ENCODE results near the gene ABLIM1.

ABLIM1 gene

GRCh38 chr10:114643158-114643557 lies 14.9 kb downstream of the ABLIM1 start:
- DNase-seq = no peak

- DNase-seq = no peak
Observed at GRCh38 chr10:114642729-114643128, 15.3 kb downstream of the ABLIM1 start.

DNA sequence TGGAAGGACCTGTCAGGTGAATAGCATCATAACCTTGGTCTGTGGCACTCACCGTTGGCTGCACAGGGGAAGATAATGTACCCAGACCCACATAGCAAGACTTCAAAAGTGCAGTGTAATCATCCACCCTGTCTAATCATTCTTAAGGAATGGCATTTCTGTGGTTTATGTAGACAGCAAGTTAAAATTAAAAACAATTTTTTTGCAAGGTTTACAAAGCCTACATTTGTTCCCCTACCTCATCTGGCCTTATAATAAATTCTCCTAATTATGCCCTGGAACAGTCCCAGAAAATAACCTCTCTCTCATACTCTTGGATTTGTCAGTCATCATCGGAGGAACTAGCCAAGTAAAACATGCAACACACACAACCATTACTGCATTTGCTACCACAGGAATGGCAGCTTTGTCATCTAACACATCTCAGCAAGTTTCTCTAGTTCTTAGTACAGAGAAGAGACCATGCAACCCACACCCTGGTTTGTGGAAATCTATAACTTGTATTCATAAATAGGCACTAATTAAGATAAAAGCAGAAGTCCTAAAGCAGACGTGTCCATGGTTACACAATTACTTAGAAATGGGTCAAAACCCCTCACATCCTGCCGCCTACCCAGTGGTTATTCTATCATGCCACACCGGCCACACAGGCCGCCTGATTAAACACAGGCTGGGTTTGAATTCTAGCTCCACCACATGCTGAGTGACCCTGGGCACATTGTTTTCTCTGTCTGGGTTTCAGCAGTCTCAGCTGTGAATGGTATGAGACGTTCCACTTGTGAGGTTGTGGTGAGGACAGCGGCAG lies 19.1 kb downstream of the ABLIM1 start:
- no peak for DNase-seq

DNA sequence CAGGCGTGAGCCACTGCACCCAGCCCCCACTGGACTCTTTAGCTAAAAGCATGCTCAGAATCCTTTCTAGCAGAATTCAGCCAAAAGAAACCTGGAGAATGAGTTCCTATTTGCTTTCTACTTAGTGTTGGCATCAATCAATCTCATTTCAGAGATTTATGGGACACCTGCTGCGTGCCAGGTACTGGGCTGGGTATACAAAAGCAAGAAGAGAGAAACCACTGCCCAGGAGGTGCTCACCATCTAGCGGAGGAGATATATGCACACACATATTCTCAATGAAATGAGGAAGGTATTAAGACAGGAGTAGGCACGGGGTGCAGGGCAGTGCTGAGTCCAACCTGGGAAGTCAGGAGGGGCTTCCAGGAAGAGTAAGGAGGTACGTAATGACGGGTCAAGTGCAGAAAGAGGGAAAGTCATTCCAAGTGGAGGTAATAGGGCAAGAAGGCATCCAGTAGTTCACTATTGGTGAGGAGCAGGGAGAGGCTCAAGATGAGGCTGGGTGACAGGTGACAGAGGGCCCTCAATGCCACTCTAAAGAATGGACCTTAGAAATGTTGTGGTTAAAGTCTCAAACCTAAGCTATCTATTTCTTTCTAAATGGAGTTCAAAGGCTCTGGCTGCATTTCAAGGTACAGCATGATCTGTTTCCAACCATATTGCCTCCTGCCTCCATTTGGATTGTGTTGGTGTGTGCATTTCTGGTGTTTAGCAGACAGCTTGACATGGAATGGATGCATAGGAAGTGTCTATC lies 22.1 kb downstream of the ABLIM1 start:
- DNase-seq = no peak

DNA sequence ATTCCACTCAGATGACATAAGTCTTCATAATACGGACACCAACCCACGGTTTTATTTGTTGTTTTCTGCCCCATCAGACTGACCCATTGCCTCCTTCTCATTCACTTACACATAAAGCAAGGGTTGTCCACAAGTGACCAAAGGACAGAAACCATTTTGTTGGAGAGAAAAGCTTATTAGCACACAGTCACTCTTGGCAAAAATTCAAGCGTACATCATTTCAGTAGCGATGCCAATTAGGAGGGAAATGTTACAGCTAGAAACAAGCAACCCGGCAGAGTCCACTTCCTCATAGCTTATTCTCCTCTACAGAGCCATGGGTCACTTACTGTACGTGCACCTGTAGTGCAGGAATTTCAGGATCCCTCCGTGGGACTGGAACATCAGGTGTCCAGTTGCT lies 23.0 kb downstream of the ABLIM1 start:
- no peak for DNase-seq

GRCh38 chr10:114634609-114634979 lies 23.5 kb downstream of the ABLIM1 start:
- DNase-seq = no peak

- no peak for DNase-seq
Observed at GRCh38 chr10:114632869-114633715, 25.0 kb downstream of the ABLIM1 start.

GRCh38 chr10:114631666-114632417 lies 26.2 kb downstream of the ABLIM1 start:
- DNase-seq = peak; percentile 2

DNA sequence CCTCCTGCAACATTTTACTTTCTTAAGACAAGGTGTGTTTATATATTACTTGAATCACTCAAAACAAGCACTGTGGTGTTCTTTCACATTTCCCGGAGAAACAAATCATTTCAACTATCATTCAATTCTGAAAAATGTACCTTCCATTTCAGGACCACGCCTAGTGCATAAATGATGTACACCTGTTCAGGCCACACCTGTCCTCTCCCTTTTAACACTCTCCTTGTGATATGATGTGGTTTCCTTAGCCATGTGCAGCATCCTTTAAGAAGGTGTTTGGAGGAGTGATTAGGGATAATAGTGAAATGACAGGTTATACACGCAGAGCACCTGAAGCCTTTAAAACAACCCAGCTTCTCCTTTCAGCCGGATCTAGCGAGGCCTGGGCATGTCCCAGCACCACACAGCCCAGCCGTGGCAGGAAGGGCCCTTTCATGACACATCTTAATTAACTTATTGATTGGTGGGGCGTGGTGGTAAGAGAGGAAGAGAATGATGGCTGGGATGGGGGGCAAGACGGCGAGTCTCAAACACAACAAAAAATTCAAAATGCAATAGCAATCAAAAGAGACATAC lies 26.9 kb downstream of the ABLIM1 start:
- no peak for DNase-seq

DNA sequence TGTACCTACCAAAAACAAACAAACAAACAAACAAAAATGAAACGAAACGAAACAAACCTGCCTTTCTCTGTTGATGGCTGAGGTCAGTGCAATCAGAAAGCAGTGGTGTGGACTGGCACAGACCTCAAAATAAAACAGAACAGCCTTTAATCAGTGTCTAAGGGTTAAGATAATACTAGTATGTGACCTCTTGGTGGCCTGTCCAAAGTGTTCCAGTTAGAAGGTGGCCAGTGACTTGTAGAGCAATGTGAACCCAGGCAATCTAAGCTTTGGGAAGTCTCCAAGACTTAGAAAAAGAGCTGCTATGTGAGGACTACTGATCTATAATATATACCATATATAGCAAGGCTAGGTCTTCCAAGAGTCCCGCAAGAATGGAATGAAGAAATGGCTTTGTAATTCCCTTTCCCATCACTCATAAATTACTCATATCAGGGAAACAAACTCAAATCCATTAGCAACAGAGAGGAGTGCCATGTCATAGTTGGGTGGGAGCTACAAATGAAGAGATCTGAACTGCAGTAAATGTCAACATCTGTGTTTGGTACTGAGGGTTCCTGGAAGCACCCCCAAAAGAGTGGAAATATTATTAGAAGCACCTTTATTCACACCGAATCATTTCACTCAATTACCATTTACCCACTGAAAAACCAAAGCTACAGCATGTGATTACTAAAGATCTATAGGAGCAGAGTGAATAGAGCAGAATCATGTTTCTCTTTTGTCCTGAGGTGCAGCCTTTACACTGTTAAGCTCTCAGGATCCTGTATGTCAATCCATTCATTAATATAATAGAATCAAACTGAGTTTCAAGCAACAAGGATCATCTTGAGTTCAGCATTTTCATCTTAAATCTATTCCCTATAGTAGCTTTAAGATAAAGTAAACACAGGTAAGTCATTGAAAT lies 28.0 kb downstream of the ABLIM1 start:
- no peak for DNase-seq

- no peak for DNase-seq
Observed at GRCh38 chr10:114629083-114629823, 28.8 kb downstream of the ABLIM1 start.

- no peak for DNase-seq
Observed at GRCh38 chr10:114628106-114628505, 30.0 kb downstream of the ABLIM1 start.

- no peak for DNase-seq
Observed at GRCh38 chr10:114626841-114627240, 31.2 kb downstream of the ABLIM1 start.

DNA sequence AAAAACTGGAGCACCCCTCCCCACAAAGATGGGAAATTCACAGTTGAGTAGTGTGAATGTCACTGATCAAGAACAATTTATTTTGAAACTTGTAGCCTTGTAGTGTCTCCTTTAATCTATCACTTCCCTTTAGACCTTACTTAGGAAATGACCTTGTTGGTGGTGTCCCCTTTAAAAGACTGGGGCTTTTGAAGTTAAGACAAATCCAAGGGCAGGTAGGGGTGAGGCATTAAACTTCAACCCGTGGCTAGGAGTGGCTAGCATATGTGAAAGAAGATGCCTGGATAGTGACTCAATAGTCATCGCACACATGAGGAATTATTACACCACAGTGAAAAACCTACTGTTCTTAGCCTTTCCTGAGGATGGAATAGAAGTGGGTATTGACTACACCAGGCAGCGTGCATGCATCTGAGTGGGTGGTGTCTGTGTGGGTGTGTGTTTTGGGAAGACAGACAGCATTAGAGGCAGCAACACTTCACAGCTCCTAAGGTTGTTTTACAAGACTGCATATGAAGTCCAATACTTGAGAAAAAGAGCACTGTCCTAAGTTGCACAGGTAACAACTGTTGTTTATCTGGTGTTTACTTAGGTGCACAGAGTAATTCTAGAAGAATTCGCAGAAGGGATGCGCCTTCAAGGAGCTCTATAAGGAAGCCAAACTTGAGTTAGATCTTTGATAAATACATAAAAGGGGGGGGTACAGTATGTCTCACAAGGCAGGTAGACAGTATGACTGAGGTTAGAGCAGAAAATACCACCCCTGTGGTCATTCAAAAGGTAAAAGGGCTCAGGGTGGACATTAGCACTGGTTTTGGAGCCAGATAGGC lies 32.9 kb downstream of the ABLIM1 start:
- no peak for DNase-seq

- DNase-seq = no peak
Observed at GRCh38 chr10:114624422-114624821, 33.7 kb downstream of the ABLIM1 start.

DNA sequence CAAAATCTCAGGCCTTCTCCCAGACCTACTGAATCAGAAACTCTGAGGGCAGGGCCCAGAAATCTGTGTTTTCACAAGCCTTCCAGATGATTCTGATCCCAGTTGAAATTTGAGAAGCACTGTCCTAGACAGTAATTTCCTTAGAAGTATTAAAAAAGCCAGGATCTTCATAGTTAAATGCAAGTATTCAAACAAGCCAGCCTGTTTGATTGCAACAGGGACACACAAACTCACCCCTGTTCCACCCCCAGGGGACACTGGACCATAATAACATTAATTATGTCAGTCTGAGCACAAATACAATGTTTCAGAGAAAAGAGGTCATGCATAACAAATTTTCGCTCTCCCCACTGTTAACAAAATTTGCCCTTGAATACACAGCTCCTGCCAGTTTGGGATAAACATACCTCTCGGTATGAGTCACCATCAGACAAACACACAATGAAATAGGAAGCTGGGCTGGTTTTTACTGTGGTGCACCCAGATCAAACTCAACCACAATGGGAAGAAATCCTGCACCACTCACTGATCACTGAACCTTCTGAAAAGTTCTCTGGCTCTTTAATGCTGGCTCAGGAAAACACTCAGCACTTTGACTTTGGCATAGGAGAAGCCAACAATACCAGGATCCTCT lies 34.3 kb downstream of the ABLIM1 start:
- no peak for DNase-seq

DNA sequence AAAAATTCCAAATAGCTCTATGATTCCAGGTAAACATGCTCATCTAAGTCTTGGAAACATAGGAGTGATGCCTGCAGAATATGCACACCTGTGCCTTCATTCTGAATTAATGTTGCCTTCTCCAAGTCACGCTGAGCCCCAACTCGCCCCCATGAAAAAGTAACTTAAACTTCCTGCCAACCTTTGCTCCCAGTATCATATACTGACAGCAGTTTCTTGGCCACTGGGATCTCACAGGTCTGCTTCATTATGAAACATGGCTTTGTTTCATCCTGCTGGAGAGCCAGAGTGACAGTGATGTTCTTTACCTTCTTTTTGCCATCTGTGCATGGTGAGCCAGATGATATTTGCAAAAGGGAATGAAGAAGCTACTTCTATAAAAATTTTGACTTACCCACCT lies 34.9 kb downstream of the ABLIM1 start:
- DNase-seq = no peak

GRCh38 chr10:114618722-114619121 lies 39.4 kb downstream of the ABLIM1 start:
- DNase-seq = no peak

DNA sequence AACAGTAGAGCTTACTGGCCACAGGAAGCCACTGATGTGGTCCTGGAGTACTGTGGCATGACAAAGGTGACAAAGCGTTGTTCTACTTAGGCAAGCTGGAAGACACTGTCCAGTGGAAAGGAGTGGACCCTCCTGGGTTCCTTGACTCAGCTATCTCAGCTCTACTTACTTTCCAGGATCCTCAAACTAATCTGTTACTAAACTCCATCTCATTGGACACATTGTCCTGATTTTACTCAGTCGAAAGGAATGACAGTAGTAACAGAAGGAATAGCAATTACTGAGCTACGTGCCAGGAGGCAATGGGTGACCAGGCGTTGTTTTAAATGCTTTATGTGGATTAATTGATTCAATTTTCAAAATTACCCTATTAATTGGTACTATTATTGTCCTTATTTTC lies 41.6 kb downstream of the ABLIM1 start:
- DNase-seq = no peak

All from CD4-positive, alpha-beta T cell treated with Interleukin-21 for 1 hour (primary cell).